Esophagus squamous epithelium (tissue), 5 donors: ENCODE data around the gene BIRC6. TPM values are rescaled to one million over a fixed set of nuclear protein-coding genes. Genes with fewer than 3 reads are reported as not detected.

Experiments used
- DNase-seq: peaks from one replicate; lab custom pipeline; 2025; lab: John Stamatoyannopoulos, UW
- H3K27ac ChIP-seq, 4 donors: fragments of 200-600 bp; sonication (generic); one replicate each; pipeline ENCODE4 v1.5.1; 2016 to 2019; ENCODE audit warnings: mild to moderate bottlenecking in 1 of 4
- H3K27me3 ChIP-seq, 4 donors: fragments of 200-600 bp; sonication (generic); 1 replicate in 3 of 4; 2 replicates in 1 of 4; pipeline versions ENCODE4 v1.5.1 to v1.6.0; 2017 to 2021; ENCODE audit warnings: antibody characterized with exemption in 1 of 4
- H3K36me3 ChIP-seq, 3 donors: fragments of 200-600 bp; sonication (generic); one replicate each; pipeline ENCODE4 v1.5.1; 2016 to 2019
- H3K4me1 ChIP-seq, 3 donors: fragments of 200-600 bp; sonication (generic); one replicate each; pipeline ENCODE4 v1.5.1; 2017 to 2019
- H3K4me3 ChIP-seq, 4 donors: fragments of 200-600 bp; sonication (generic); 1 replicate in 3 of 4; 2 replicates in 1 of 4; pipeline ENCODE4 v1.5.1; 2016 to 2019; ENCODE audit warnings: mild to moderate bottlenecking in 2 of 4, moderate library complexity in 1 of 4
- H3K9me3 ChIP-seq, 3 donors: fragments of 200-600 bp; sonication (generic); one replicate each; pipeline ENCODE4 v1.5.1; 2016 to 2019
- POLR2A ChIP-seq, 4 donors: fragments of 450-650 bp; IDR thresholded peaks; one replicate each; pipeline ENCODE4 v1.6.1; 2017; ENCODE audit warnings: antibody characterized with exemption in 4 of 4, mild to moderate bottlenecking in 4 of 4, moderate library complexity in 3 of 4
- WGBS, 2 donors: methylation state at CpG; one replicate each; pipeline ENCODE4 v1.1.5; 2018; 5-methylcytosine and 5-hydroxymethylcytosine counted together
- intact Hi-C: fragments of 100-400 bp; cut with DNase I; formaldehyde crosslinking; loops from one replicate; pipeline ENCODE4 v1.15.0; 2022
- total RNA-seq, 4 donors: library from RNA; depleted of rRNA; stranded (reverse); fragments of >200 nt; gene quantifications; one replicate each; pipeline ENCODE4 v1.1.0, GENCODE V29; 2016
- TF ChIP-seq, protein P1 (sequence below), 6 experiments: fragments of 450-650 bp in 4 of 6; fragments of 200-600 bp in 2 of 6; sonication (generic) in 2 of 6; IDR thresholded peaks; one replicate each; pipeline ENCODE4 v1.5.1; 2016 to 2019; ENCODE audit warnings: antibody characterized with exemption in 6 of 6, mild to moderate bottlenecking in 4 of 6, moderate library complexity in 4 of 6
- donor health status: DM: yes; HTN: yes; CAD: no.

The BIRC6 gene
- total RNA-seq, 4 donors from 2014 or later, result 56.7 to 120 (median 76.6) TPM

DNA sequence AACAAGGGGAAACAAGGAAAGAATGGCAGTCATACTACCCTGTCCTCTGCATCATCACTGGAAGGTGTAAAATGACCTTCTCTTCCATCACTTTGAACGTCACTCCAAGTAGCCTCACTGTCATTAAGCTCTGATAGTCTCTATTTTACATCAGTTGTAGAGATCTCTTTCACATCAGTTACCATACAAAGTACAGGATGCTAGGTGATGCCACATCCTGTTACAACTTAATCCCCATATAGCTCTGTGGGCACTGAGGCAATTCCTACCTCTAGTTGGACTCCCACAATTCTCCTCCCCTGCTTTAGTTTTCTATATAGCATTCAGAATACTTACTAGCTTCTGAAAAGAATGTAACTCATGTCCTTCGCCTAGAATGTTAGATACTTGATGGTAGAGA is 215.9 kb downstream of the BIRC6 start:
- H3K4me3 ChIP-seq, result no peak overlapping the region
- TF ChIP-seq POLR2A (IDR thresholded peaks at IDR 0.05), result no peak
- TF ChIP-seq, protein P1, sequence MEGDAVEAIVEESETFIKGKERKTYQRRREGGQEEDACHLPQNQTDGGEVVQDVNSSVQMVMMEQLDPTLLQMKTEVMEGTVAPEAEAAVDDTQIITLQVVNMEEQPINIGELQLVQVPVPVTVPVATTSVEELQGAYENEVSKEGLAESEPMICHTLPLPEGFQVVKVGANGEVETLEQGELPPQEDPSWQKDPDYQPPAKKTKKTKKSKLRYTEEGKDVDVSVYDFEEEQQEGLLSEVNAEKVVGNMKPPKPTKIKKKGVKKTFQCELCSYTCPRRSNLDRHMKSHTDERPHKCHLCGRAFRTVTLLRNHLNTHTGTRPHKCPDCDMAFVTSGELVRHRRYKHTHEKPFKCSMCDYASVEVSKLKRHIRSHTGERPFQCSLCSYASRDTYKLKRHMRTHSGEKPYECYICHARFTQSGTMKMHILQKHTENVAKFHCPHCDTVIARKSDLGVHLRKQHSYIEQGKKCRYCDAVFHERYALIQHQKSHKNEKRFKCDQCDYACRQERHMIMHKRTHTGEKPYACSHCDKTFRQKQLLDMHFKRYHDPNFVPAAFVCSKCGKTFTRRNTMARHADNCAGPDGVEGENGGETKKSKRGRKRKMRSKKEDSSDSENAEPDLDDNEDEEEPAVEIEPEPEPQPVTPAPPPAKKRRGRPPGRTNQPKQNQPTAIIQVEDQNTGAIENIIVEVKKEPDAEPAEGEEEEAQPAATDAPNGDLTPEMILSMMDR (IDR thresholded peaks at IDR 0.05), result no peak
- intact Hi-C loops, result no loop called here
- DNase-seq, result no peak
- no peaks in the 10 kb centered on the region for H3K4me1 ChIP-seq
- no peaks in the 10 kb centered on the region for H3K27me3 ChIP-seq
- no peaks in the 10 kb centered on the region for H3K9me3 ChIP-seq
- 82 to 88% methylated on average over 2 of the region's 2 CpGs for WGBS, 2 donors
- peaks cover 0 to 49% (median 5%) of the 10 kb centered on the region in 3 donors for H3K36me3 ChIP-seq
- no peak overlapping the region for H3K27ac ChIP-seq

- Histone ChIP-seq H3K27me3 (no peaks in the 10 kb centered on the region), H3K36me3 (peaks cover 0 to 28% (median 0%) of the 10 kb centered on the region in 3 donors), H3K27ac (no peak overlapping the region), H3K4me3 (no peak overlapping the region), H3K4me1 (no peaks in the 10 kb centered on the region), H3K9me3 (no peaks in the 10 kb centered on the region)
- 60 to 74% methylated on average over 3 of the region's 3 CpGs for WGBS, 2 donors
- DNase-seq, result no peak
- intact Hi-C loops, result no loop called here
- no peak for TF ChIP-seq POLR2A (IDR thresholded peaks at IDR 0.05)
- TF ChIP-seq, protein P1 (IDR thresholded peaks at IDR 0.05), result no peak
Observed at GRCh38 chr2:32591669-32592463, 235.0 kb downstream of the BIRC6 start.

GRCh38 chr2:32594573-32594972 is 237.8 kb downstream of the BIRC6 start:
- WGBS, 2 donors, result 88 to 89% methylated on average over 3 of the region's 3 CpGs
- no peaks in the 10 kb centered on the region for H3K27me3 ChIP-seq
- H3K36me3 ChIP-seq, result peaks cover 0 to 42% (median 7%) of the 10 kb centered on the region in 3 donors
- H3K4me3 ChIP-seq, result no peak overlapping the region
- no peak for TF ChIP-seq POLR2A (IDR thresholded peaks at IDR 0.05)
- TF ChIP-seq, protein P1 (IDR thresholded peaks at IDR 0.05), result no peak
- no peak overlapping the region for H3K27ac ChIP-seq
- no peak for DNase-seq
- H3K4me1 ChIP-seq, result no peaks in the 10 kb centered on the region
- H3K9me3 ChIP-seq, result no peaks in the 10 kb centered on the region
- intact Hi-C loops, result no loop called here

- 93 to 97% methylated on average over 2 of the region's 2 CpGs for WGBS, 2 donors
- Histone ChIP-seq H3K27me3 (no peaks in the 10 kb centered on the region), H3K27ac (no peak overlapping the region), H3K36me3 (peaks cover 4 to 100% (median 4%) of the 10 kb centered on the region in 3 donors), H3K4me1 (no peaks in the 10 kb centered on the region), H3K9me3 (no peaks in the 10 kb centered on the region), H3K4me3 (no peak overlapping the region)
- DNase-seq, result no peak
- intact Hi-C loops, result no loop called here
- TF ChIP-seq, protein P1 (IDR thresholded peaks at IDR 0.05), result no peak
- no peak for TF ChIP-seq POLR2A (IDR thresholded peaks at IDR 0.05)
Observed at GRCh38 chr2:32611366-32611765, 254.5 kb downstream of the BIRC6 start.

GRCh38 chr2:32611771-32612170 is 254.9 kb downstream of the BIRC6 start:
- no peaks in the 10 kb centered on the region for H3K27me3 ChIP-seq
- H3K36me3 ChIP-seq, result peaks cover under 1 to 100% (median 4%) of the 10 kb centered on the region in 3 donors
- H3K27ac ChIP-seq, result no peak overlapping the region
- no peaks in the 10 kb centered on the region for H3K4me1 ChIP-seq
- no peak for TF ChIP-seq POLR2A (IDR thresholded peaks at IDR 0.05)
- TF ChIP-seq, protein P1 (IDR thresholded peaks at IDR 0.05), result no peak
- DNase-seq, result no peak
- no peak overlapping the region for H3K4me3 ChIP-seq
- H3K9me3 ChIP-seq, result no peaks in the 10 kb centered on the region
- 78 to 91% methylated on average over 1 of the region's 1 CpG for WGBS, 2 donors
- intact Hi-C loops, result no loop called here
